RWPE2 (cell line): ENCODE results near the gene ALOX5AP.

Experiments used
- ATAC-seq: fragments of 200-7000 bp; cut with Tn5 transposase; 3 replicates; pipeline ENCODE4 v1.9.1; 2021; ENCODE audit warnings: low read depth
- DNase-seq: peaks from one replicate; pipeline ENCODE4 v3.0.0-alpha.2; 2020; ENCODE audit warnings: low spot score
- H3K27ac ChIP-seq: fragments of 450-650 bp; 2 replicates; pipeline ENCODE4 v1.5.1; 2017; ENCODE audit warnings: mild to moderate bottlenecking; ENCODE audit not compliant: poor library complexity, severe bottlenecking
- H3K27me3 ChIP-seq: fragments of 250-450 bp; sonication (Bioruptor Pico); 2 replicates; pipeline ENCODE4 v1.5.1; 2021; ENCODE audit warnings: mild to moderate bottlenecking, moderate library complexity; ENCODE audit not compliant: insufficient read depth, poor library complexity, severe bottlenecking
- H3K36me3 ChIP-seq: fragments of 250-450 bp; sonication (Bioruptor Pico); 2 replicates; pipeline ENCODE4 v1.5.1; 2020; ENCODE audit warnings: low read depth, mild to moderate bottlenecking, moderate library complexity
- H3K4me1 ChIP-seq: fragments of 250-450 bp; sonication (Bioruptor Pico); 2 replicates; pipeline ENCODE4 v1.5.1; 2021; ENCODE audit warnings: mild to moderate bottlenecking, moderate library complexity; ENCODE audit not compliant: insufficient read depth, poor library complexity, severe bottlenecking
- H3K4me3 ChIP-seq: fragments of 250-450 bp; sonication (Bioruptor Pico); 2 replicates; pipeline ENCODE4 v1.5.1; 2021; ENCODE audit warnings: mild to moderate bottlenecking, moderate library complexity; ENCODE audit not compliant: severe bottlenecking
- H3K9me3 ChIP-seq: fragments of 250-450 bp; sonication (Bioruptor Pico); 2 replicates; pipeline ENCODE4 v1.5.1; 2021; ENCODE audit warnings: mild to moderate bottlenecking, moderate library complexity; ENCODE audit not compliant: severe bottlenecking
- CTCF ChIP-seq: fragments of 450-650 bp; IDR thresholded peaks from one replicate; pipeline ENCODE4 v1.5.1; 2017; ENCODE audit warnings: mild to moderate bottlenecking, moderate library complexity; ENCODE audit not compliant: poor library complexity, severe bottlenecking

The ALOX5AP gene

DNA sequence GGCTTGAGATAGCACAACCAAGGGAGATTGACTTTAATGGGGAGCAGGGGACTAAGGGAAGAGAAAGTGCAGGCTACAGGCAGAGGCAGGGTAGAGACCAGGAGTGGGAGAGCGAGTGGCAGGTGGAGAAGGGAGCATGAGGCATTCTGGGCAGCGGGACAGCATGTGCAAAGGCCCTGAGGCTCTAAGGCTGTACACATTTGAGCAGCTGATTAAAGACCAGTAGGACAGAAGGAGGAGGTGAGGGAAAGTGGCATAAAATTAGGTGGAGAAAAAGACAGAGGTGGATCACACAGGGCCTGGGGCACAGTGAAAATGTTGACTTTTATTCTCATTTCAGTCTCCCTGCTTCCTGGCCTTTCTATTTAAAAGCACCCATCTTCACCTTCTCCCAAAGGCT is 74.4 kb downstream of the ALOX5AP start:
- no peak for DNase-seq
- no peaks in the 10 kb centered on the region for H3K27me3 ChIP-seq
- H3K4me3 ChIP-seq = no peak overlapping the region
- no peak for ATAC-seq
- H3K9me3 ChIP-seq = no peaks in the 10 kb centered on the region
- no peak overlapping the region for H3K27ac ChIP-seq
- H3K4me1 ChIP-seq = peaks cover 11% of the 10 kb centered on the region
- no peaks in the 10 kb centered on the region for H3K36me3 ChIP-seq
- TF ChIP-seq CTCF = no peak

DNA sequence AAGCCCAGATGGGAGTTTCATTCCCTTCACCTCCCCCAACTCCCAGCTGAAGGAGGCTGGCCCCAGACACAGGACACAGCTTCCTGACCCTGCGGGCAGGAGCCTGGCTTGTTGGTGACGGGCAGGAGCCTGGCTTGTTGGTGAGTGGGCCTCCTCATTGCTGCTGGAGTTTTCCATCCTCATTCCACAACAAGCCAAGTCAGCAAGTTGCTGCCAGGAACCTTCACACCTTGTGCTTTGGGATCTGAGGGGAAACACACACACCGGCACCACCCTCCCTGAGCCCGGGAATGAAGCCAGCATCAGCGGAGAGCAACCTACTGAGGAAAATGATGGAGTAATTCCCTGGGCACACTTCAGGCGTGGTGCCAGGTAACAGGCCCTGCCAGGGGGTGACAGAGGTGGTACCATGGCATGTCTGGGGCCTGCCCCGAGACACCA is 74.9 kb downstream of the ALOX5AP start:
- Histone ChIP-seq H3K9me3 (no peaks in the 10 kb centered on the region), H3K4me1 (peaks cover 11% of the 10 kb centered on the region), H3K27me3 (no peaks in the 10 kb centered on the region), H3K27ac (no peak overlapping the region), H3K4me3 (no peak overlapping the region), H3K36me3 (no peaks in the 10 kb centered on the region)
- ATAC-seq (no peak), DNase-seq (no peak)
- TF ChIP-seq CTCF = no peak

GRCh38 chr13:30810801-30811200 is 75.5 kb downstream of the ALOX5AP start:
- Histone ChIP-seq H3K27me3 (no peaks in the 10 kb centered on the region), H3K36me3 (no peaks in the 10 kb centered on the region), H3K9me3 (no peaks in the 10 kb centered on the region), H3K4me3 (no peak overlapping the region), H3K4me1 (peaks cover 11% of the 10 kb centered on the region), H3K27ac (no peak overlapping the region)
- DNase-seq (no peak), ATAC-seq (no peak)
- TF ChIP-seq CTCF = no peak
